Smooth muscle cell (in vitro differentiated cells): ENCODE measurements around the gene INPP5A. TPM values are rescaled to one million over a fixed set of nuclear protein-coding genes. Genes with fewer than 3 reads are reported as not detected.

Source experiments
- DNase-seq: peaks from one replicate; lab custom pipeline; 2025; ENCODE audit not compliant: unreplicated experiment; lab: John Stamatoyannopoulos, UW
- H2AFZ ChIP-seq: fragments of 200-600 bp; sonication (generic); 2 replicates; pipeline ENCODE4 v1.6.0; 2016; ENCODE audit warnings: antibody characterized with exemption, low read depth, mild to moderate bottlenecking
- H3F3A ChIP-seq: fragments of 200-600 bp; sonication (generic); 2 replicates; pipeline ENCODE4 v1.6.0; 2017; ENCODE audit warnings: antibody characterized with exemption, low read depth
- H3K27ac ChIP-seq: fragments of 200-600 bp; sonication (generic); 2 replicates; pipeline ENCODE4 v1.5.1; 2016; ENCODE audit warnings: low read depth, mild to moderate bottlenecking
- H3K27me3 ChIP-seq: fragments of 200-600 bp; sonication (generic); 2 replicates; pipeline ENCODE4 v1.6.1; 2016; ENCODE audit warnings: low read depth, mild to moderate bottlenecking
- H3K36me3 ChIP-seq: fragments of 200-600 bp; sonication (generic); 2 replicates; pipeline ENCODE4 v1.5.1; 2016; ENCODE audit warnings: low read depth
- H3K4me1 ChIP-seq: fragments of 200-600 bp; sonication (generic); 2 replicates; pipeline ENCODE4 v1.5.1; 2016; ENCODE audit warnings: low read depth
- H3K4me2 ChIP-seq: fragments of 200-600 bp; sonication (generic); 2 replicates; pipeline ENCODE4 v1.6.0; 2016; ENCODE audit warnings: mild to moderate bottlenecking
- H3K4me3 ChIP-seq: fragments of 200-600 bp; sonication (generic); 2 replicates; pipeline ENCODE4 v1.5.1; 2016; ENCODE audit warnings: mild to moderate bottlenecking
- H3K79me2 ChIP-seq: fragments of 200-600 bp; sonication (generic); 2 replicates; pipeline ENCODE4 v1.6.0; 2016; ENCODE audit warnings: low read depth, mild to moderate bottlenecking
- H3K9ac ChIP-seq: fragments of 200-600 bp; sonication (generic); 2 replicates; pipeline ENCODE4 v1.6.0; 2016; ENCODE audit warnings: low read depth
- H3K9me3 ChIP-seq: fragments of 200-600 bp; sonication (generic); replicated peaks from 2 replicates; pipeline ENCODE4 v1.5.1; 2016; ENCODE audit warnings: low read depth
- H4K20me1 ChIP-seq: fragments of 200-600 bp; sonication (generic); 2 replicates; pipeline ENCODE4 v1.6.0; 2016; ENCODE audit warnings: low read depth
- WGBS: methylation state at CpG from one replicate; pipeline ENCODE4 v1.1.7; 2016; ENCODE audit warnings: low lambda C conversion rate; 5-methylcytosine and 5-hydroxymethylcytosine counted together
- polyA plus RNA-seq: library from polyadenylated mRNA; unstranded; fragments of >200 nt; fragmentation: Nextera tagmentation; extraction: Ambion mirVana; gene quantifications from 2 replicates; pipeline ENCODE4 v1.2.1, GENCODE V29; 2016
- total RNA-seq: library from RNA; depleted of rRNA; stranded (reverse); fragments of >200 nt; gene quantifications from 2 replicates; pipeline ENCODE4 v1.2.3, GENCODE V29; 2014
- TF ChIP-seq, protein P1 (sequence below): fragments of 200-600 bp; sonication (generic); IDR thresholded peaks from 2 replicates; pipeline ENCODE4 v1.5.1; 2017; ENCODE audit warnings: borderline replicate concordance, mild to moderate bottlenecking, antibody characterized with exemption; ENCODE audit not compliant: insufficient read depth, poor library complexity, severe bottlenecking

INPP5A gene
- total and polyA plus RNA-seq, 2 experiments from 2014 or later: 48.0 to 55.9 TPM

DNA sequence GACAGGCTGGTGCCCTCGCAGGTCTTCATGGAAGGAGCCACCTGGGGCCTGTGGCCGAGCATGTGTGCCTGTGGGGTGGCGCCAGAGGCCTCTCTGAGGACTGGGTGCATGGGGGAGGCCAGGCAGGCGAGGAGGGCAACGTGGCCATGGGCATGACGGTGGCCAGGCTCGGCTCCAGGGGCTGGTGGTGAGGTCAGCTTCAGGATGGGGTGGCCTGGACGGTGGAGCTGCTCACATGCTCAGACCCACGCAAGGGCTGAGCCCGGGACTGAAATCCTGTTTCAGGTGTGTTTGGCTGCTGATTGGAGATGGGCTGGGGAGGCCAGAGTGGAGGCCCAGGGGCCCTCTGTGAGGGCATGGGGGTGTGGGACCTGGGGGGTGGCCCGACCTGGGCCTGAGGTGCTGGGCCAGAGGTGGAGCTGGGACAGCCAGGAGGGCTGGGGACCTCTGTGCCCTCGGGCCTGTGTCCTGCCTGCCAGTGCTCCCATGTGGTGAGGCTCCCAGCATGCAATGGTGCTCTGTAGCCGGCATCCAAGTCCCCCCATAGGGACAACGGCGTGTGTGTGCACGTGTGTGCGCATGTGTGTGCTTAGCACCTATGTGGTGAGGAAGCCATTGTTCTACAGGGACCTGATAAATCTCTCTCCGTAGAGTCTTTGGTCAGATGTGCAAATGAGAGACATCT, 71.1 kb downstream of the INPP5A start:
- no peak overlapping the region for H3K4me3 ChIP-seq
- H3K9ac ChIP-seq: no peak overlapping the region
- TF ChIP-seq, protein P1, sequence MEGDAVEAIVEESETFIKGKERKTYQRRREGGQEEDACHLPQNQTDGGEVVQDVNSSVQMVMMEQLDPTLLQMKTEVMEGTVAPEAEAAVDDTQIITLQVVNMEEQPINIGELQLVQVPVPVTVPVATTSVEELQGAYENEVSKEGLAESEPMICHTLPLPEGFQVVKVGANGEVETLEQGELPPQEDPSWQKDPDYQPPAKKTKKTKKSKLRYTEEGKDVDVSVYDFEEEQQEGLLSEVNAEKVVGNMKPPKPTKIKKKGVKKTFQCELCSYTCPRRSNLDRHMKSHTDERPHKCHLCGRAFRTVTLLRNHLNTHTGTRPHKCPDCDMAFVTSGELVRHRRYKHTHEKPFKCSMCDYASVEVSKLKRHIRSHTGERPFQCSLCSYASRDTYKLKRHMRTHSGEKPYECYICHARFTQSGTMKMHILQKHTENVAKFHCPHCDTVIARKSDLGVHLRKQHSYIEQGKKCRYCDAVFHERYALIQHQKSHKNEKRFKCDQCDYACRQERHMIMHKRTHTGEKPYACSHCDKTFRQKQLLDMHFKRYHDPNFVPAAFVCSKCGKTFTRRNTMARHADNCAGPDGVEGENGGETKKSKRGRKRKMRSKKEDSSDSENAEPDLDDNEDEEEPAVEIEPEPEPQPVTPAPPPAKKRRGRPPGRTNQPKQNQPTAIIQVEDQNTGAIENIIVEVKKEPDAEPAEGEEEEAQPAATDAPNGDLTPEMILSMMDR: no peak
- 88% methylated on average over 17 of the region's 18 CpGs for WGBS
- H3K4me1 ChIP-seq: no peaks in the 10 kb centered on the region
- peaks cover 28% of the 10 kb centered on the region for H3K79me2 ChIP-seq
- no peak overlapping the region for H3K4me2 ChIP-seq
- no peaks in the 10 kb centered on the region for H3K9me3 ChIP-seq
- H3F3A ChIP-seq: no peaks in the 10 kb centered on the region
- peaks cover 98% of the 10 kb centered on the region for H4K20me1 ChIP-seq
- no peak overlapping the region for H3K27ac ChIP-seq
- no peak overlapping the region for H2AFZ ChIP-seq
- H3K27me3 ChIP-seq: no peaks in the 10 kb centered on the region
- no peaks in the 10 kb centered on the region for H3K36me3 ChIP-seq
- no peak for DNase-seq

DNA sequence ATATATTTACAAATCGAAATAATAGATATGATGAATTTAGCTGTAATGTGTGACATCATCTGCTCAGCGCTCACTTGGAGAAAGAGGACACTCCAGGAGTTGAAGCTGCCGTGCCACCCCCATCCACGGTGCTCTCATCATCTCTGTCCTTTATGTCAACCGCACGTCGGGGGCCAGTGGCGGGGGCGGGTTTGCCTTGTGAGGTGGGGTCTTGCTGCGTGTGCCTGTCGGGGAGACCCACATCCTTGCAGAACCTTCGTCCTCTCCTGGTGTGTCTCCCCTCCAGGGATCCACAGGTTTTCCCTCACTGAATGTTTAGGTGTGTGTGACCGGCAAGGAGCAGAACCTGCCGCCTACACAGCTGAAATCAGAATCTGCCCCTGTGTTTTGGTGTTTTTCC, 71.6 kb downstream of the INPP5A start:
- Histone ChIP-seq H4K20me1 (peaks cover 98% of the 10 kb centered on the region), H3K27ac (no peak overlapping the region), H3K9me3 (no peaks in the 10 kb centered on the region), H3K9ac (no peak overlapping the region), H3K4me3 (no peak overlapping the region), H3K27me3 (no peaks in the 10 kb centered on the region), H3F3A (no peaks in the 10 kb centered on the region), H3K79me2 (peaks cover 23% of the 10 kb centered on the region), H3K4me1 (no peaks in the 10 kb centered on the region), H2AFZ (no peak overlapping the region), H3K36me3 (no peaks in the 10 kb centered on the region), H3K4me2 (no peak overlapping the region)
- TF ChIP-seq, protein P1: no peak
- no peak for DNase-seq
- WGBS: 99% methylated on average over 14 of the region's 14 CpGs

DNA sequence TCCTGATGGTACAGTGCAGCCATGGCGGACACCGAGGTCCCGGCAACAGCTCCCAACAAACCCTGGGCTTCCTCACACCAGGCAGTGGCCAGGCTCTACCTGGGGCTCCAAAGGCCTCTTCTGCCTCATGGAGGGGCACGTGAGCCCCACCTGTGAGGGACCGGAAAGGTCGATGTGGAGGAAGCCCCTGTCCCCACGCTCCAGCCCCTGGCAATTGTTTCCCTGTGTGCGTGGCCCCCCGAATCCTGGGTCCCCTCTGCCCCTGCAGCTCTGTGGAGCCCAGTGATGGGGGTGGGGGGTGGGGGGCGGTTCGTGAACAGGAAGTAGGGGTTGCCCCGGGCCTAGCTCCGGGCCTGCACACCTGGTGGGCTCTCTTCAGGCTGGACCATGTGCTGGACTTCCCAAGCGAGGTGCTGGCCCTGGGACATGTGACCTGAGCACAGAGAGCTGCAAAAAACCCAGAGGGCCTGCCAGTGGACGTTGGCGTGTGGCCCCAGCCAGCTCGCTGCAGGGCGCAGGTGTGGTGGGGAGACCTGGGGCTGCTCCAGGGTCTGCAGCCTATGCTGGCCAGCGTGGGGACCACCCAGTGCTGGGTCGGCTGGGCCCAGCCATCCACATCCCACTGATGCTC, 72.6 kb downstream of the INPP5A start:
- DNase-seq: no peak
- Histone ChIP-seq H3K36me3 (no peaks in the 10 kb centered on the region), H4K20me1 (peaks cover 100% of the 10 kb centered on the region)

More for the DNA sequence above, 72.6 kb downstream of the INPP5A start:
- 97% methylated on average over 15 of the region's 20 CpGs for WGBS
- Histone ChIP-seq H3K27me3 (no peaks in the 10 kb centered on the region), H3F3A (no peaks in the 10 kb centered on the region), H3K79me2 (peaks cover 16% of the 10 kb centered on the region), H3K9ac (no peak overlapping the region), H3K4me3 (no peak overlapping the region), H3K27ac (no peak overlapping the region), H3K4me2 (no peak overlapping the region), H3K4me1 (no peaks in the 10 kb centered on the region), H3K9me3 (no peaks in the 10 kb centered on the region), H2AFZ (no peak overlapping the region)
- TF ChIP-seq, protein P1: no peak
